GDM1 (cell line): ENCODE data around the gene SDK2.

Experiments used
- DNase-seq: peaks from one replicate; lab custom pipeline; 2025; lab: John Stamatoyannopoulos, UW

The SDK2 gene

GRCh38 chr17:73293031-73293430 lies 351.2 kb downstream of the SDK2 start:
- DNase-seq, result no peak

DNA sequence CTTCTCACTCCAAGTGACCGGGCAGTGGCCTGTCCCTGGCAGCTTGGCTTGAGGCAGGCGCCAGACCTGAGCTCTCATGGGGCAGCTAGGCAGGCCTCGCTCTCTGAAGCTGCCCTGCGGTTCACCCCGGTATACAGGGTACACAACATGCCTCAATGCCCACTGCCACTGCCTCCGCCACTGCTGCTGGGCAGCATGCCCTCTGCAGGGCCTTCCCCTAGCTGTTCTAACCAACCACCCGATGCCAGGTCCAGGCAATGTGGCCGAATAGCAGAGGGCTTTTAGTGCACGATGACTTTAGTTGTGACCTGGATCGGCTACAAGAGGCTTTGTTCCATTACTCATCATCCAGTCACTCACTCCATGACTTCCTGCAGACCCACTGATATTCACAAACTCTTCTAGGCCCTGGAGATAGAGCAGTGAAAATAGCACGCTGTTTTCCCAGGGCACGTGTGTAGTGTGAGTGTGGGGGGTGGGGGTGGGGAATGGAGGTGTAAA lies 352.2 kb downstream of the SDK2 start:
- no peak for DNase-seq

- DNase-seq, result peak; percentile 49
These were observed 352.9 kb downstream of the SDK2 start for GRCh38 chr17:73291260-73291801.

DNA sequence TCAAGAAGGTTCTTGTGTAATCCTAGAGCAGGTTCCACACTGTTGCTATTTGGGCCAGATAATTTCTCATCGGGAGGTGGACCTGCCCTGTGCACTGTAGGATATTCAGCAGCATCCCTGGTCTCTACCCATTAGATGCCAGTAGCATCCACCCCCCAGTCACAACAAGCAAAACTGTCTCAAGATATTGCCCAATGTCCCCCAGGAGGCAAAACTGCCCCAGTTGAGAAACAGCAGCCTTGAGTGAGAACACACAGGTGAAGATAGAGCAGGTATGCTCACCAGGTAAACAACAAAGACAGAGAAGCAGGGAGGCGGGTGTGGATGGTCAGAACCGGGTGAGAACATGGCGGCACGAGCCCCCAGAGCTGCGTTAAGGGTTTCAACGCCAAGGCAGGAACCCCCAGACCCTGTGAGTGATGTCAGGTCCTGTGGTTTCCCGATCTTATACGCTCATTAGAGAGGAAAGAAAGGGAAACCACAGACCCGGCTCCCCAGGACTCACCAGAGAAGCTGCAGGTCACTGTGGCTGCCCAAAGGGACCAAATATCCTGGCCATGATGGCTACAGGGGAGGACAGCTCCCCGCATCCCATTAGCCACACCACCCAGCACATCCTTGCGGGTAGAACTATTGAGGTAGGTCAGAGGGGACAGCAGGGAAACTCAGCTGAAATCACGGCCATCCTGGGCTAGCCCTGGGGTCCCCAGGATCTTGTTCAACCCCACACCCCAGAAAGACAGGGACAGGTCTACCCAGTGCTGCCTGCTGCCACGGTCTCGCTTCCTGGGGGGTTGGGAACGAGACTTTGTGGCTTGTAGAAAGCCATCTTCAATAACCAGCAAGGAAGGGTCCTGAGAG lies 353.6 kb downstream of the SDK2 start:
- no peak for DNase-seq

DNA sequence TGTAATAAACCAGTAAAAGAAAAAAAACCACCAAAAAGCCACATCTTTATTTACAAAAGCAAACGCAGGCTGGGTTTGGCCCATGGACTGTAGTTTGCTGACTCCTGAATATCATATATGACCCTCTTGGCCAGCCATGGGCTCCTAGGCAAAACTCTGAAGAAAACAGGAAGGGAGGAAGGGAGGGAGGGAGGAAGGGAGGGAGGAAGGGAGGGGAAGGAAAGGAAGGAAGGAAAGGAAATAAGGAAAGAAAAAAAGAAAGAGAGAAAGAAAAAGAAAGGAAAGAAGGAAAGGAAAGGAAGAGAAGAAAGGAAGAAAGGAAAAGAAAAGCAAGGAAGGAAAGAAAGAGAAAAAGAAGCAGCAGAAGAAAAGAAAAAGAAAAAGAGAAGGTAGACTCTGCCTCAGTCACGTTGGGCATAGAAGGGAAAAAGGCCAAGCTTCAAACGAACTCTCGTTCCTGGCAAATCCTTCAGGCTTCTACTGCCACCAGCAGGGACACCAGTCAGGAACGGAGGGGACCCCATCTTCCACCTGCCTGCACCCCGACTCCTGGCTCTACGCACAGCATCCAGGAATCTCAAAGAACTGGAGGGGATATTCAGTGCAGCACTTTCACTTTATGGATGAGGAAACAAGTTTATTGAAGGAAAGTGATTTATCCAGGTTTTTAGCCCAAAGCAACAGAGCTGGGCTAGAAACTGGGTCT lies 354.5 kb downstream of the SDK2 start:
- no peak for DNase-seq

GRCh38 chr17:73288534-73289302 lies 355.5 kb downstream of the SDK2 start:
- DNase-seq, result no peak

- no peak for DNase-seq
These were observed 357.4 kb downstream of the SDK2 start for GRCh38 chr17:73286863-73287296.

DNA sequence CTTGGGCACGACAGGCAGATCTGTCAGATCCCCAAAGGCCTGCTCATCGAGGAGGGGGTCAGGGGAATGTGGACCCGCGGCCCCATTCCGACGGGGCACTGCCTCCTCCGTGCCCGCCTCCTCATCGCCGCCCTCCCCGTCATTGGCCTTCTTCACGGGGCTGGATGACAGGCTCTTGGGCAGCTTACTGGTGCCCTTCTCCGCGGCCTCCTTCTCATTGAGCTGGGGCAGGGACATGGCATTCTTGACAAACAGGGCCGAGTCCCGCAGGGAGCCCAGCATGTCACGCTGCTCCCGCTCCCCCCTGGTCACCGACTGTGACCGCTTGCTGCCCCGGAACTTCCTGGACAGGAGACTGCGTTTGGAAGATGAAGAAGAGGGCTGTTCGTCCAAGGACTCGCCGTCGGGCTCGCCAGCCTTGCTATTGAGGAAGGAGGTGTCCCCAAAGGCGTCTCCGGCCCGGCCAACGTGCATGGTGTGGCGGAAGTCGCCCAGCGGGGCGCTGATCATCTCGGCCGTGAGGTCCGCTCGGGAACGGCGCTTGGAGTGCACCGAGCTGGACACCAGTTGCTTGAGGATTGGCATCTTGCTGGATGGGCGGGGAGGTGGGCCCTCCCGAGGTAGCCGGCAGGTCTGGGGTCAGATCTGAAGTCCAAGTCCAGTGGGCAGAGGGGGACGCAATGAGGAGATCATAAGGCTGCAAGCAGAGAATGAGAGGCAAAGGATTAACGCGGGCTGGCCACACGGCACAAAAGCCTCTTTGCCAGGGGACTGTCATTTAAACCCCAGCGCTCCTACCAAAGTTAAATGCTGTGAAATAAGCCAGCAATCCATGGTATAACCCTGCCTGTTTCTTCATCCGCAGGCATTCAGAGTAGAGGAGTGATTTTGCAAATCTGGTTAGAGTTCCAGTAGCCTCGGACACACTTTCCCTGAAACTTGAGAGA lies 358.1 kb downstream of the SDK2 start:
- DNase-seq, result no peak

DNA sequence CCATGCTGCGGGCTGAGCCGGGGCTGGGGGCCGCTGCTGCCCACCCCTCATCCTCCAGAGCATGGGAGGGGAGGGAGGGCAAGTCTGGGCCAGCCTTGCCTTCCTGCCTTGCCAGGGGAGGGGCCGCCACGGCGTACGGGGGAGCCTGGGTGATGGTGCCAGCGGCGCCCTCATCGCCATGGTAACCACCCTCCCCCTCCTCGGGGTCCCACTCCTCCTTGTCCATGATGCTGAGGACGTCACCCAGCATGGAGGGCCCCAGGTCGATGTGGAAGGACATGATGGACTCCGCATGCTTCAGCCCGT lies 358.7 kb downstream of the SDK2 start:
- no peak for DNase-seq

- no peak for DNase-seq
These were observed 359.2 kb downstream of the SDK2 start for GRCh38 chr17:73284906-73285602.
